Fibroblast of the conjunctiva (primary cell): ENCODE measurements around the gene POLRMT.
"Not testable (repeated sequence)": the region's sequence is repeated elsewhere in the genome, so short reads cannot be mapped to it uniquely, and the experiment has no call there.

ENCODE experiments used
- DNase-seq: peaks from one replicate; pipeline ENCODE4 v3.0.0-alpha.2; 2010; ENCODE audit warnings: low read depth

POLRMT gene

GRCh38 chr19:626566-626965 is 6.8 kb downstream of the POLRMT start:
- not testable (repeated sequence) for DNase-seq

- no peak for DNase-seq
Observed at GRCh38 chr19:625257-625656, 8.1 kb downstream of the POLRMT start.

GRCh38 chr19:624433-625109 is 8.8 kb downstream of the POLRMT start:
- DNase-seq = no peak

- DNase-seq = peak; percentile 60
Observed at GRCh38 chr19:623974-624373, 9.4 kb downstream of the POLRMT start.

- no peak for DNase-seq
Observed at GRCh38 chr19:623175-623916, 10.0 kb downstream of the POLRMT start.

GRCh38 chr19:622666-623065 is 10.7 kb downstream of the POLRMT start:
- DNase-seq = no peak

GRCh38 chr19:621819-622218 is 11.5 kb downstream of the POLRMT start:
- DNase-seq = no peak

GRCh38 chr19:621191-621590 is 12.1 kb downstream of the POLRMT start:
- DNase-seq = not testable (repeated sequence)

GRCh38 chr19:620166-620862 is 13.0 kb downstream of the POLRMT start:
- no peak for DNase-seq

- DNase-seq = no peak
Observed at GRCh38 chr19:619286-620002, 13.9 kb downstream of the POLRMT start.

- DNase-seq = no peak
Observed at GRCh38 chr19:618674-619285, 14.6 kb downstream of the POLRMT start.

GRCh38 chr19:618247-618619 is 15.1 kb downstream of the POLRMT start:
- DNase-seq = no peak

GRCh38 chr19:617551-618246 is 15.6 kb downstream of the POLRMT start:
- DNase-seq = no peak

GRCh38 chr19:616747-617526 is 16.4 kb downstream of the POLRMT start:
- no peak for DNase-seq

GRCh38 chr19:616062-616700 is 17.2 kb downstream of the POLRMT start:
- no peak for DNase-seq

- DNase-seq = no peak
Observed at GRCh38 chr19:615619-616018, 17.7 kb downstream of the POLRMT start.

- no peak for DNase-seq
Observed at GRCh38 chr19:613732-614567, 19.4 kb downstream of the POLRMT start.

GRCh38 chr19:612941-613340 is 20.4 kb downstream of the POLRMT start:
- no peak for DNase-seq

GRCh38 chr19:611481-611868 is 21.9 kb downstream of the POLRMT start:
- DNase-seq = peak; percentile 26
